ENCODE measurements around the gene DCTN4. TPM values are rescaled to one million over a fixed set of nuclear protein-coding genes. Genes with fewer than 3 reads are reported as not detected.
A peak's percentile ranks its signal among the peaks of the same experiment; 100 is the strongest.

The DCTN4 gene
- total and polyA plus RNA-seq, 9 of the 15 experiments (the other 6 are each of a cell fraction or from before 2014, with no cell fraction given) = 20.4 to 64.9 (median 49.9) TPM

- TF ChIP-seq ZBTB40 (IDR thresholded peaks at IDR 0.05) (peak; percentile 22; the same call in 1 of the 2 replicates), ZBTB40 (CRISPR knock-in tag; IDR thresholded peaks at IDR 0.05) (no peak), RHOXF2B (CRISPR knock-in tag; conservative IDR thresholded peaks at IDR 0.05) (no peak), MGA (IDR thresholded peaks at IDR 0.05) (peak; percentile 41; the same call in 1 of the 2 replicates)
Observed at GRCh38 chr5:150778517-150779396, 19.9 kb upstream of the DCTN4 start, which contains the start of gene SMIM3 (continued).
